GM12891 (cell line): Measurements from ENCODE around the gene USH1C.

Source experiments
- DNase-seq: peaks from one replicate; pipeline ENCODE4 v3.0.0; 2011; ENCODE audit warnings: low spot score; ENCODE audit not compliant: insufficient read length
- FAIRE-seq: peaks from 2 replicates; lab custom pipeline; 2011; peaks lifted over from hg19 to GRCh38; lab: Jason Lieb, UNC
- PAX5 ChIP-seq: IDR thresholded peaks from 2 replicates; pipeline ENCODE4 v1.6.1; 2011; ENCODE audit warnings: low read length, moderate library complexity, mild to moderate bottlenecking; ENCODE audit not compliant: insufficient read depth, severe bottlenecking
- POLR2A ChIP-seq: IDR thresholded peaks from 2 replicates; pipeline ENCODE4 v1.6.1; 2011; ENCODE audit warnings: low read depth, low read length, control low read depth
- POLR2AphosphoS5 ChIP-seq: IDR thresholded peaks from 2 replicates; pipeline ENCODE4 v1.6.1; 2011; ENCODE audit warnings: low read depth, low read length, control low read depth
- POU2F2 ChIP-seq: IDR thresholded peaks from 2 replicates; pipeline ENCODE4 v1.6.1; 2011; ENCODE audit warnings: low read depth, mild to moderate bottlenecking, control low read depth, low read length, moderate library complexity
- SPI1 ChIP-seq: IDR thresholded peaks from 2 replicates; pipeline ENCODE4 v1.6.1; 2011; ENCODE audit warnings: low read depth, low read length, control low read depth
- TAF1 ChIP-seq: IDR thresholded peaks from 2 replicates; pipeline ENCODE4 v1.6.1; 2011; ENCODE audit warnings: low read depth, low read length, control low read depth

USH1C gene

GRCh38 chr11:17519061-17519885 lies 24.9 kb downstream of the USH1C start:
- FAIRE-seq (no peak), DNase-seq (no peak)
- TF ChIP-seq POU2F2: no peak

- TF ChIP-seq TAF1 (no peak), POU2F2 (no peak), POLR2A (no peak), POLR2AphosphoS5 (no peak), SPI1 (no peak), PAX5 (no peak)
- FAIRE-seq (no peak), DNase-seq (no peak)
These were observed 25.9 kb downstream of the USH1C start for GRCh38 chr11:17518366-17518765.

- no peak for FAIRE-seq
- TF ChIP-seq POU2F2 (no peak), PAX5 (no peak), POLR2A (no peak), POLR2AphosphoS5 (no peak), SPI1 (no peak), TAF1 (no peak)
- no peak for DNase-seq
These were observed 27.0 kb downstream of the USH1C start for GRCh38 chr11:17517186-17517585.

GRCh38 chr11:17516551-17517150 lies 27.6 kb downstream of the USH1C start:
- DNase-seq (no peak), FAIRE-seq (no peak)
- TF ChIP-seq SPI1 (no peak), PAX5 (no peak), POLR2A (no peak), POU2F2 (no peak), TAF1 (no peak), POLR2AphosphoS5 (no peak)

- FAIRE-seq: no peak
- no peak for DNase-seq
These were observed 28.6 kb downstream of the USH1C start for GRCh38 chr11:17515443-17516176.

GRCh38 chr11:17514476-17514875 lies 29.7 kb downstream of the USH1C start:
- TF ChIP-seq TAF1 (no peak), SPI1 (no peak), POLR2A (no peak), PAX5 (no peak), POLR2AphosphoS5 (no peak)
- DNase-seq: no peak
- FAIRE-seq: no peak

More at GRCh38 chr11:17515443-17516176, 28.6 kb downstream of the USH1C start:
- TF ChIP-seq POLR2AphosphoS5: no peak
- TF ChIP-seq SPI1: no peak
- TF ChIP-seq POU2F2: no peak
- no peak for TF ChIP-seq TAF1

- DNase-seq (no peak), FAIRE-seq (no peak)
- no peak for TF ChIP-seq TAF1
- no peak for TF ChIP-seq PAX5
- no peak for TF ChIP-seq POLR2A
- TF ChIP-seq POU2F2: no peak
- TF ChIP-seq POLR2AphosphoS5: no peak
- TF ChIP-seq SPI1: no peak
These were observed 30.4 kb downstream of the USH1C start for GRCh38 chr11:17513853-17514252.

GRCh38 chr11:17512101-17512500 lies 32.1 kb downstream of the USH1C start:
- no peak for DNase-seq
- no peak for FAIRE-seq
- TF ChIP-seq POU2F2 (no peak), POLR2AphosphoS5 (no peak), PAX5 (no peak), TAF1 (no peak), POLR2A (no peak), SPI1 (no peak)

GRCh38 chr11:17511571-17511970 lies 32.6 kb downstream of the USH1C start:
- DNase-seq (no peak), FAIRE-seq (no peak)
- TF ChIP-seq PAX5 (no peak), POU2F2 (no peak), TAF1 (no peak), SPI1 (no peak), POLR2A (no peak), POLR2AphosphoS5 (no peak)

- no peak for TF ChIP-seq POLR2AphosphoS5
- TF ChIP-seq PAX5: no peak
- no peak for TF ChIP-seq POU2F2
- no peak for TF ChIP-seq SPI1
- no peak for TF ChIP-seq TAF1
- FAIRE-seq (no peak), DNase-seq (no peak)
These were observed 33.6 kb downstream of the USH1C start for GRCh38 chr11:17510507-17511206.
